Stimulated activated CD4-positive, alpha-beta T cell treated with anti-CD3 and anti-CD28 coated beads, Interleukin-15, amount 100 ng/mL, for 24 hours (primary cell): Measurements from ENCODE around the gene SH3BP1.

Experiments used
- DNase-seq: peaks from one replicate; pipeline ENCODE4 v3.0.0-alpha.2; 2020

SH3BP1 gene

GRCh38 chr22:37659066-37659896, 19.8 kb downstream of the SH3BP1 start:
- peak; percentile 49 for DNase-seq

- DNase-seq = no peak
Observed at GRCh38 chr22:37659897-37660708, 20.6 kb downstream of the SH3BP1 start.

GRCh38 chr22:37660709-37661045, 21.2 kb downstream of the SH3BP1 start:
- DNase-seq = no peak

GRCh38 chr22:37661160-37661924, 21.9 kb downstream of the SH3BP1 start:
- DNase-seq = no peak

GRCh38 chr22:37662039-37662438, 22.6 kb downstream of the SH3BP1 start:
- DNase-seq = no peak

GRCh38 chr22:37663521-37664140, 24.2 kb downstream of the SH3BP1 start:
- DNase-seq = no peak

- DNase-seq = no peak
Observed at GRCh38 chr22:37664249-37665101, 25.0 kb downstream of the SH3BP1 start.

- DNase-seq = no peak
Observed at GRCh38 chr22:37665487-37665886, 26.0 kb downstream of the SH3BP1 start.

- DNase-seq = no peak
Observed at GRCh38 chr22:37669586-37669985, 30.1 kb downstream of the SH3BP1 start.

GRCh38 chr22:37672206-37672919, 32.9 kb downstream of the SH3BP1 start:
- DNase-seq = no peak

GRCh38 chr22:37672920-37673455, 33.5 kb downstream of the SH3BP1 start:
- peak; percentile 55 for DNase-seq

- no peak for DNase-seq
Observed at GRCh38 chr22:37674248-37674647, 34.8 kb downstream of the SH3BP1 start.

- DNase-seq = peak; percentile 80
Observed at GRCh38 chr22:37674951-37675929, 35.8 kb downstream of the SH3BP1 start, which contains the start of gene LGALS1. Gene LGALS1 (plus strand): TSS chr22:37675636. CDS start chr22:37675703, 67 bp downstream.

GRCh38 chr22:37675930-37676735, 36.7 kb downstream of the SH3BP1 start:
- DNase-seq = peak; percentile 48

- DNase-seq = peak; percentile 95
Observed at GRCh38 chr22:37676736-37677492, 37.4 kb downstream of the SH3BP1 start.

GRCh38 chr22:37677493-37677974, 38.1 kb downstream of the SH3BP1 start:
- no peak for DNase-seq

GRCh38 chr22:37678372-37678771, 38.9 kb downstream of the SH3BP1 start:
- DNase-seq = no peak

GRCh38 chr22:37679670-37680069, 40.2 kb downstream of the SH3BP1 start:
- no peak for DNase-seq
